ENCODE measurements around the gene SPATA19.

SPATA19 gene

DNA sequence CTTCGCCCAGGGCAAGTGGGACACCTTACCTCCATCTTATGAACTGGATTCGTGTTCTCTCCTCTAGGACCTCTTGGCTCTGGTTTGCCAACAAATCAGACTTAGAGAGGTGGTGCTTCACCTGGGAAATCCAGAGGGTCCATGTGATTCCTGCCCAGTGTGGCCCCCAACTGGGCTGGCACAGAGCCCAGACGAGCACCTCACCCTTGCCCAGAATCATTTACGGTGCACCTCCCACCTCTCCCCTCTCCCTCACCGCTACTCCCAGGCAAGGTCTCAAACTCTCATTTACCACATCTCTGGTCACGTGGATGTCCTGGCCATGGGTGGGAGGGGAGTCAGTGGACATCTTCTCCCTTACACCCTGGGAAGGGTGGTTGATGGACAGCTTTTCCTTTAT is 1.1 kb downstream of the SPATA19 start:
- TF ChIP-seq ZFX (IDR thresholded peaks at IDR 0.05), result no peak
- no peak for TF ChIP-seq CTCF (conservative IDR thresholded peaks at IDR 0.05)
- H3K27ac ChIP-seq, result no peak overlapping the region

DNA sequence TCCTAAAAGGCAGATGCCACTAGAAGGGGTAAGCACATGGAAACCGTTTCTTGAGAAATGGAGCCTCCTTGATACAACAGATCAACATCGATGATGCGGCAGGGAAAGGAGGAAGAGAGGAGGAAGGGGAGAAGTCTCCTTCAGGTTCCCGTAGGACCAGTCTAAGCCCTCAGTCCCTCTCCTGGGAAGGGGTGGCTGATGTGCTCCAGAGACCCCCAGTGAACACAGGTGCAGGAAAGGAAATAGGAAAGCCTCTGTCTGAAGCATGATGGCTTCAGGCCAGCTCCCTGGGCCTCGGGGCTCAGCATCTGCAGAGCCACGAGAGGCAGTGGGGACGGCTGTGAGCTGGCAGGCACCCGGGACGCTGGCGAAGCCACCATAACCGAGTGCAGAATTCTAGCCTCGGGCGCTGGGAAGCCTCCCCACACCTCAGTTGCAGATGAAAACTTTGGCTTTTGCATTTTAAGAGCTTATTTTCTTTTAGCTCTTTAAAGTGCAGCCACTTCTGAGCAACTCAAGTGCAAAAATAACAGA is 1.8 kb downstream of the SPATA19 start:
- no peak for TF ChIP-seq ZFX (IDR thresholded peaks at IDR 0.05)
- TF ChIP-seq CTCF (conservative IDR thresholded peaks at IDR 0.05), result no peak
- H3K27ac ChIP-seq, result no peak overlapping the region

DNA sequence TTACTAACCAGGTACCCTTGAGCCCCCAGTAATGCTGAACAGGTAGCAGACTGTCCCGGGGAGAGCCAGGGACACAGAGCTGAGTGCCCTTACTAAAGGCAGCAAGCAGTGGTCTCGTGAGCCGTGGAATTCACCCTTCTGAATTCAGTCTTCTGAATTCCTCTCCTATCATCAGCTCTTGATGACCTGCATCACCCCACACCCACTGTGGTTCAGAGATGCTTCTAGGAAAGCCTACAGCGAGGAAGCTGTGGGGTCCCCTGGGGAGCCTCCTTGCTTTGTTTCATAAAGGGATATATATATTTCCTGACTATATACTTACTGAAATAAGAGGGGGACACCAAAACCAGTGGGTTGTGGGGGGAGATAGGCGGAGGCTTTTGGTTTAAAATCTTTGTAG is 2.6 kb downstream of the SPATA19 start:
- no peak overlapping the region for H3K27ac ChIP-seq
- TF ChIP-seq ZFX (IDR thresholded peaks at IDR 0.05) (no peak), CTCF (conservative IDR thresholded peaks at IDR 0.05) (no peak)

DNA sequence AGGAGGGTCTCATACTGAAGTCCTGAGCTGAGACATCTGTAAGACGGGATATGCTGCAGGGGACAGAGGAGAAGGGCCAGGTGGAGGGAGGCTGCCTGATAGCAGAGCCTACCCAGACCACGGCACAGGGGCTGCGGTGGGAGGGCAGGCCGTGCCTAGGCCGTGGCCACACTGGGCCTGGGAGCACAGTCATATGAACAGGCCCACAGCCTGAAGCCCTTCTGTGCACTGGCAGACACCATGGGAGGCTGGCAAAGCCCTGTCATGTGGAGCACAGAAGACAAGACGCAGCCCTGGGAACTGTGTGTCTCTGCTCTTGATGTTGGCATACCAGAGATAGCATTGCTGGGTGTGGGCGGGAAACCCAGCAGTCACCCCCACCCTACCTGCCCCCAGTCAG is 3.3 kb downstream of the SPATA19 start:
- H3K27ac ChIP-seq, result no peak overlapping the region
- no peak for TF ChIP-seq CTCF (conservative IDR thresholded peaks at IDR 0.05)
- TF ChIP-seq ZFX (IDR thresholded peaks at IDR 0.05), result no peak

- TF ChIP-seq CTCF (conservative IDR thresholded peaks at IDR 0.05) (no peak), ZFX (IDR thresholded peaks at IDR 0.05) (no peak)
- H3K27ac ChIP-seq, result no peak overlapping the region
Measured at GRCh38 chr11:133841279-133842043, 3.9 kb downstream of the SPATA19 start.

DNA sequence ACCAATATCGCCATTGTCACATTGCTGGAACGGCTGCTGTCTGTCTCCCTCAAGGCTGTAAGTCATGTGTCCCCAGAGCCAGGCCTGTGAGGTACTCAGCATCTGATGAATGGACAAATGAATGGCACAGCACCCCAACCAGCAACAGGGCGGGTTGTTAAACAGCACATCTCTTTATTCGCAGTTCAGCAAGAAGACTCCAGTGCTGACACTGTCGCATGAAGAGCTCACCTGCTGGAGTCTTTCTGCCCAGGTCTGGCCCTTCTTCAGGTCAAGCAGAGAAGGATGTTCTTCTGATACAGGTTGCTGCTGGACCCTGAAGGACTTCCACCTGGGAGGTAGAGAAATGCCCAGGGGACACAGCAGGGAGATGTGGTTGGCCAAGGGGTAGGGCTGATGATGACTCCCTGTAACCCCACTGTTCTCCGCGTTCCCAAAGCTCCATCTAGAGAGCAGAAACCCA is 4.8 kb downstream of the SPATA19 start:
- TF ChIP-seq ZFX (IDR thresholded peaks at IDR 0.05), result no peak
- TF ChIP-seq CTCF (conservative IDR thresholded peaks at IDR 0.05), result no peak
- no peak overlapping the region for H3K27ac ChIP-seq

Data from C4-2B (cell line).